Epidermal melanocyte (primary cell): ENCODE data around the gene DYNLT3.

ENCODE experiments used
- DNase-seq: peaks from one replicate; pipeline ENCODE4 v3.0.0; 2011; ENCODE audit warnings: low spot score; ENCODE audit not compliant: insufficient read length

DYNLT3 gene, protein sequence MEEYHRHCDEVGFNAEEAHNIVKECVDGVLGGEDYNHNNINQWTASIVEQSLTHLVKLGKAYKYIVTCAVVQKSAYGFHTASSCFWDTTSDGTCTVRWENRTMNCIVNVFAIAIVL

DNA sequence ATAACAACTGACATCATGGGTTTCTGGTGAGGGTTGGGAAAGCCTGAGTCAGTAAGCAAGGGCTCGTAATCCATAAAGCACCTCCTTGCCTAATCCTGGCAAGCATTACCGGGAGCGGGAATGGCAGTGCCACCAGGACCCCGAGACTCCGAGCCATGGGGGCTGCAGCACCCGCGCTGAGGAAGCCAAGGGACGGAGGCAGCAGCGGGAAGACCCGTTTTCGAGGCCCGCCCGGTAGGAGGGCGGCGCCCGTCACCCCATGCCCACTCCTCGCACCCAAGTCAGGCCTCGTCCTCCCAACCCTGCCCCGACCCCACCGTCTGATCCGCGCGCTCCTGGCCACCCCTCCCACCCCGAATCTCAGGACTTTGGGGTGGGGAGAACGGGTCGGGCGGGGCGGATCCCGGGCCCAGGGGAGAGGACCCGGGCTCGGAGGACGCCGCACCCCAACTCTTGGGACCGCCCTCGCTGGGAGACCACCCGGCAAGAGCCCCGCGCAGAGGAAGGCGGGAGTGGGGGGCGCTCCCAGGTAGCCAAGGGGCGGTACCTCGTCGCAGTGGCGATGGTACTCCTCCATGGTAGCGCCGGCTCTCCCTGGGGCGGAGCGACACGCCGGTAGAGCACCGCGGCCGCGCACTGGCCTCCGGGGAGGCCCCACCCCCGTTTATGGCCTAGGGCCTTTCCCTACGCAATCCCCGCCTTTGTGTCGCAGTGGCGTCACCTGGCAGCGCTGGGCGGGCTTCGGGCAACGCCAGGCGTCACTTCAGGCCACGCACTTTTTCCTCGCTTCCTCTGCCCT, at the start of gene DYNLT3:
TSS of gene DYNLT3 (minus strand) at position 638 of the 799 bp plus-strand sequence. CDS start at position 577, 61 bp downstream.
- peak; percentile 28 for DNase-seq

DNA sequence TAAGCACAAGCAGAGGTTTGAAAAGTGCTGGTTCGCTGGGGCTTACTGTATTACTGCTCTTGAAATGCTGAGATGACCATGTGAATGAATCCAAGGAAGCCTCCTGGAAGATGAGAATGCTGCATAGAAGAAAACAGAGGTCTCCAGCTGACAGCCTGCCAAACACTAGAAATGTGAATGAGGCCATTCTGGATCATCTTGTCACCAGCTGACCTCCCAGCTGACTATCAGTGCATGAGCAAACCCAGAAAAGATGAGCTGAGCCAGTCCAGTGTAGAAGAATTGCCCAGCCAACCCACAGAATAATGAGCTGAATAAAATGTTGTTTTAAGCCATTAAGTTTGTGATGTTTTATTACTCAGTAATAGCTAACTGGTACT, 49.1 kb upstream of the DYNLT3 start:
- no peak for DNase-seq

DNA sequence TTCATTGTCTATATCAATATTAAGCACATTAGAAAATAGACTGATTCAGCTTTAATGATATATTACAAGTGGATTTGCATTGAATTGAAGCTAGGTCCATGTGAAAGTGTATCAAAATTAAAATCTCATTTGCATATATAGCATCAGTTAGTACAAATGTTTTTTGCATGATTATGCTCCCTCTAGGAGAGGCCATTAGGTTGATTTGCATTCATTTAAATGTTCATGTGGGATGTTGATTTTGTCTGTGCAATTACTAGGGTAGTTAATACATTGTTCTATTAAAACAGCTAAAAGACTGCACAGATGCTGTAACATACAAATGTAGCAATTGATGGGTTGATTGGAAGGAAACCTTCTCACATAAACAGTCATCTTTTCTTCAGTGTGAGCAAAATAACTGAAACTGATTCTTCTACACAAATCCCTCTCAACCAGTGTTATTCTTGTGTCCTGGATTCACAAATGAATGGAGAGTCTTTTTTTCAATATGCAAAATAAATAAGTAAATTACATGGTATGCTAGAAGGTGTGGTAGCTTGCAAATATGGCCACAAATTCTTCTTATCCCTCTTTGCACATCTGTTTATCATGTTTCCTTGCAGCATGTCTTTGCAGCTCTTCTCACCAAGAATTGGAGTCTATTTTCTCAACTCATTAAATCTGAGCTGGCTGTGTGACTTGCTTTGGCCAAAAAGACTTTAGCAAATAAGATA, 48.6 kb upstream of the DYNLT3 start:
- no peak for DNase-seq

DNA sequence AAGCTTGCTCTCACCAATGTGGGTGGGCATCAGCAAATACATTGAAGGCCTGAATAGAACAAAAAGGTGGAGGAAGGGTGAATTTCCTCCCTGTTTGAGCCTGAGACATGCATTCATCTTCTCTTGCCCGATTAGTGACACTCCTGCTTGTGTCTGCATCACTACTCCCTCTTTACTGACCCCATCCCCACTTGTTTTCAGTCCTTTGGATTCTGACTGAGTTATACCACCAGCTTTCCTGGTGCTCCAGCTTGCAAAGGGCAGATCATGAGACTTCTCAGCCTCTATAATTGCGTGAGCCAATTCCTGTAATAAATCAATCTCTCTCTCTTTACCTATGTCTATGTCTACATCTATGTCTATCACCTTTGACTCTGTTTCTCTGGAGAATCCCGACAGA, 47.4 kb upstream of the DYNLT3 start:
- no peak for DNase-seq

DNA sequence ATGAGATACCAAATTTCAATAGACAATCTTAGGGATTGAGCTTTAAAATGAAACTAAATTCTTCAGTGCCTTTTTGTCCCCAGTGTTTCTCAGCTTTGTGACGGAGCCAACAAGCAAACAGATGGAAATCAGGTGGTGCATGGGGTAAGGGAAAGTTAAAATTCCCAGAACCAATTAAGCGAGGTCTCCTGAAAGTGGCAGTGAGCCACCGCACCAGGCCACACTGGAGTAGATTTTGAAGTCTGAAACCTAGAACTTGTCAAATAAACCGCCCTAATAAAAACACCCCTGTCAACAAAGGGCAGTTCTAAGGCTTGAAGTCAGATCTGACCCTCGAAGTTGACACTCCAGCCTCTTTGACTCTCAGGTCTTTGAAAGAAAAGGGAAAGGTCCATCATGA, 40.6 kb upstream of the DYNLT3 start:
- DNase-seq, result no peak

DNA sequence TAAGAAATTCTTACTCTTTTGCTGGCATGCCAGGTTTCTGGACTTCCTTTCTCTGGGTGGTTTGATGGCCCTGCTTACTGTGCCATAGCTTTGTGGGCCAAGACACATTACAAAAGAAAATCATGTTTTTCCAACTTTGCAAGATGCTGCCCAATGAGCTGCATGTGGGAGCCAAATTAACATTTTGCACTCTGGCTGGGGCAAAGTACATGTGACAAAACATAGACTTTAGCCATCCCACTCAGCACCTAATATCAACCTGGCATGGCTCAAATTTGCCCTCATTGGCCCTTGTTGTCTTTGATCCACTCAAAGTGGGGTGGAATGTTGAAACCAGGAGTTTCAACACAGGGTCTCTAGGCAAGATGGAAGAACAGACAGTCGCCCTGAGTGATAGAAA, 40.0 kb upstream of the DYNLT3 start:
- DNase-seq, result no peak

DNA sequence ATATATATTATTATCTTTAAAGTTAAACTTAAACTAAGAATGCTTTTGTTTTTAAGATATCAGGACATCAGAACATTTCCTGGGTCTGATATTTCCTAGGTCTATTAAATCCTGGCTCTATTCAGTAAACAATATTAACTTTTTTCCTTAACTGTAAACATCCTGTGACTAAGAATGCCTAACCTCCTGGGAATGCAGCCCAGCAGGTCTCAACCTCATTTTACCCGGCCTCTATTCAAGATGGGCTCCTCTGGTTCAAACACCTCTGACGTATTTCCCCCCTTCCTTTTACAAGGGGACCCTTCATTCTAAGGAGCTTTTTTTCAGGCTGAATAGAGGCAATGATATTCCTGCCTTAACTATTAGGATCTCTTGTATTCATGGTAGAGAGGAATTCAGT, 35.8 kb upstream of the DYNLT3 start:
- no peak for DNase-seq

DNA sequence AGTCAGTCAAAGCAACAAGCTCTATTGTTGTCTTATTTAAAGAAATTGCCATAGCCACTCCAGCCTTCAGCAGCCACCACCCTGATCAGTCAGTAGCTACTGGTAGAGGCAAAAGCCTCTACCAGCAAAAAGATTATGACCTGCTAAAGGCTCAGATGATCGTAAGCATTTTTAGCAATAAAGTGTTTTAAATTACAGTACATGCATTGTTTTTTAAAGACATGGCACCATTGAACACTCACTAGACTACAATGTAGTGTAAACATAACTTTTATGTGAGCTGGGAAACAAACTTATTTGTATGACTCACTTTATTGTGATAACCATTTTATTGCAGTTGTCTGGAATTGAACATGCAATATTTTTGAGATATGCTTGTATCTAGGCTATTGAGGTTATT, 32.3 kb upstream of the DYNLT3 start:
- DNase-seq, result no peak

DNA sequence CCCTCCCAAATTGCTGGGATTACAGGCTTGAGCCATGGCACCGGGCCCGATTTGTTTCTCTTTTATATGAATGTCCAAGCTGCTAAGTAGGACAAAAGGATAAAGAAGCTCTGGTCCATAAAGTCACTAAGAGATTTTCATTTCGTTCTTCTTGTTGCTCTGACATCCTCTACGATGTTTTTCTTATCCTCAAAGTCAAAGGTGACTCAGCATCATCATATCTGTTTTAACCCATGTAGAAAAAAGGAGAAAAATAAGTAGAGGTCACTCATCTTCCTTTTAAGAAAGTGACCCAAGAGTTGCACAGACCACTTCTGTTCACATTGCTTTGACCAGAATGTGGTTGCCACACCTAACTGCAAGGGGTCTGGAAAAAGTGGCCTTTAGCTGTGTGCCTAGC, 29.3 kb upstream of the DYNLT3 start:
- DNase-seq, result no peak

DNA sequence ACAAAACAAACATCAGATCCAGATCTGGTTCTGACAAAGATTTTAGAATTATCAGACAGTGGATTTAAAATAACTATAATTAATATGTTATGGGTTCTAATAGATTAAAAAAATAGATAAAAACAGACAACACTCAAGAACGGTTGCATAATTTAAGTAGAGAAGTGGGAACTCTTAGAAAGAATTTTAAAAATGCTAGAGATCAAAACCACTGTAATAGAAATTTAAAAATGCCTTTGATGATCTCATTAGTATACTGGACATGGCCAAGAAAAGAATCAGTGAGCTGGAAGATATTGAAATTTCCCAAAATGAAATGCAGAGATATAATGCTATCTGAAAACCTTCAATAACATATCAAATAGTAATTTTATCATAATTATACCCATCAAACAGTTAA, 28.3 kb upstream of the DYNLT3 start:
- DNase-seq, result no peak

DNA sequence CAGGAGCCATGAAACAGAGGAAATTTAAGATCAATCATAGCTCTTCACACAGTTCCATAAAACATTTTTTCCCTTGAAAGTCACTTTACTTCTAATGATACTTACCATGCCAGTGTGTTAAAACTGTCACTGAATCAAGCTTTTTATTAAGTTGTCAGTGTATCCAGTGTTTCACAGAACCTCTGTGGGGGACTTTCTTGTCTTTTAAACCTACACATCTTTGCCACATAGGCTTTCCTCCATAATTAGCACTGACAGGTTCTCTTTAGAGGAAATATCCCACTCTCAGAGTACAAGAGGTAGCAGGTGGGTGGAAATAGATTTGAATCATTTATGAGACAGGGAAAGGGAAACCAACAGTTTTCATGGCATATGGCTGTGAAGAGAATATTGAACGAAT, 25.8 kb upstream of the DYNLT3 start:
- no peak for DNase-seq

DNA sequence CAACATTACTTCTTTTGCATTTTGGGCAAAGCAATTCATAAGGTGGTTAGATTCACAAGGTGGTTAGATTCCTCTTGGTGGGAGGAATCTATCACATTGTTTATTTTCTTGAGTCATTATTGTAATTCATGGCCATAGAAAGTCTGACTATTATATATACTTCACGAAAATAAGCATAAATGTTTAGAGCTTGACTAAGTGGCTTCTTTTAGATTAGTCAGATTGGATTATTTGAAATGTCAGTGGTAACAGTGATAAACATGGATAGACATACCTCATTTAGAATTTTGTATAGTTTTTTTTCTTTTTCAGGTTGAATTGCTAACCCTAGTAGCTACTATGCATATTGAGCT, 24.9 kb upstream of the DYNLT3 start:
- DNase-seq, result no peak

DNA sequence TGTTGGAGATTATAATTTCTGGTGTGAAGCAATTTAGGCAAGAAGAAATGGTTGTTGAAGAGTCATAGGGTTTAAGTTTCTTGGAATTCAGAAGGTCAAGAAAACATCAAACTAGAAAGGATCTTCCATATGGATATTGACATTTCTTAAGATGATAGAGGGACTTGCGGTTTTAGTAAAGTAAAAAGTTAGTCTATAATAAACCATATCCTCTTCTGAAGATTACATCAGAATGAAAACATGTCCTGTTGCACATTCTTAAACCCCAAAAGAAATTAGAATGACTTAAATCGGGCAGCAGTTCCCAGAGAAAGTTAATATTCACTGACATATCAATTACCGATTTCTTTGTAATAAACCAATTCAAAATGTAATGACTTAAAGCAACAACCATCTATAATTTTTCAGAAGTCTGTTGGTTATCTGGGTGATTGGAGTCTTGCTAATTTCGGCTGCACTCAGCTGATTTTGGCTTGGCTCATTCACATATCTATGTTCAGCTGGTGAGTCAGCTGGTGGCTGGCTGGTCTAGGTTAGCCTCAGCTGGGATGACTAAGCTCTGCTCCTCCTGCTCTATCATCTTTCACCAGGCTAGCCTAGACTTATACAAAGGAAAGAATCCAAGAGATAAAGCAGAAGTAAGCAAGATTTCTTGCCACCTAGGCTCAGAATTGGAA, 24.4 kb upstream of the DYNLT3 start:
- peak; percentile 32 for DNase-seq

DNA sequence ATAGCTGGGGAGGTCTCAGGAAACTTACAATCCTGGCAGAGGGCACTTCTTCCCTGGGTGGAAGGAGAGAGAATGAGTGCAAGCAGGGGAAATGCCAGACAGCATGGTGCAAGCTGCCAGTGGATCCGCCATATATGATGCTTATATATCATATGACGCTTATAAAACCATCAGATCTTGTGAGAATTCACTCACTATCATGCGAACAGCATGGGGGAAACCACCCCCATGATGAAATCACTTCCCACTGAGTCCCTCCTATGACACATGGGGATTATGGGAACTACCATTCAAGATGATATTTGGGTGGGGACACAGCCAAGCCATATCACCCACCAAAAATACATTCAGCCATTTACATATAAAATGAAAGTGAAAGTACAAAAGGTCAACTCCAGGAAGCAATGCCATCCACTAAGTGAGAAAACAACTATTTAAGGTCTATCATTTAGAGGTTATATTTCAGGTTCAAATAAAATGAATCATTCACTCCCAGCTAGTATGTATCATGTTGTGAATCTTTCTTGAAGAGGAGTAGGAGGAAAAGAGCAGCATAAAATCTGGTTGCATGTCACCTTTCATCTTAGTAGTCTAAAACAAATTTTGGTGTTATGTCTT, 20.3 kb upstream of the DYNLT3 start:
- DNase-seq, result no peak

DNA sequence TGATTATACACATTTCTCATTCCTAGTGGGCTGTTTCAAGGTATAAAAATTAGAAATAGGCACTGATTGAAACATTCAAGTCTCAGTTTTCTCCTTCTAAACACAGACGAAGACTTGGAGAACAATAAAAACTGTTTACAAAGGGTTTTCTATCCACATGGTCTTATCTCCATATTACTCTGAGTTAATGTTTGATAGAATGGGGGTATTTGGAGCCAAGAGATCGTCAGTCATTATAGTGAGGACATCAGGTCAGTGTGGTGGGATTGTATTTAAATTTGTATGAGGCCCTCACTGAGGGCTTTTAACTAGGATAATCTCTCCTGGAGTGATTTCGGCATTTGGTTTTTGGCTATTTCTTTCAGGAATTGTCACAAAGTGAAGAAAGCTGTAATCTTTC, 16.4 kb upstream of the DYNLT3 start:
- DNase-seq, result no peak

DNA sequence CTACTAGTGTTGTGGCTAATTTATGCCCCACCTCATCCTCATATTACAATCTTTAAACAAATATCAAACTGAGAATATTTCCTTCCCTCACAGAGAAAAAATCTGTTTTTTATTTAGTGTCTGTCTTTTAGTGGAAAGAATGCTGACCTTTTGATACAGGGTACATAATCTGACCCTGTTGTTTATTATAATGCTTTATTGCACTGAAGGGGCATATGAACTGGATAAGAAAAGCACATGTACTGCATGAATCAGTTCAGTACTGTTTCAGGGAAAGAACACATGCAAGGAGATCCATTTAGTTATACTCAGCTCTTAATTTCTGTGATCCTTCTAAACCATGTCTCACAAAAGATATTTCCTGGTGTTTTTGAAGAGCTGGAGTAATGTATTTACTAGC, 15.5 kb upstream of the DYNLT3 start:
- no peak for DNase-seq

DNA sequence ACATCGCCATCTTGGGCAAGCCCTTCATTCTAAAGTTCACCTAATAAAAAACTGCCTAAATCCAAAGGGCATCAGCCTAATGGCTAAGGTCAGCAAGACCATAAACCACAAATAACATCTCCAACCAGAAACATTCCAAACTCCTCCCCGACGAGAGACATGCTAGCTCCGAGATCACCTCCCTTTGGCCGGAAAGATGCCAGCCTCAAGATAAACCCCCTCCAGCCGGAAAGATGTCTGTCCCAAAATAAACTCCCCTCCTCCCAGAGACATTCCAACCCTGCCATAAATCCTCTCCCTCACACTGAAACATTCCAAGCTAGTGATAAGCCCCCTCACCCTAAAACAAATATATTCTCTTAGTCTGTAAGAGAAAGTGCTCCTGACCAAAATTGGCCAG, 13.3 kb upstream of the DYNLT3 start:
- no peak for DNase-seq

DNA sequence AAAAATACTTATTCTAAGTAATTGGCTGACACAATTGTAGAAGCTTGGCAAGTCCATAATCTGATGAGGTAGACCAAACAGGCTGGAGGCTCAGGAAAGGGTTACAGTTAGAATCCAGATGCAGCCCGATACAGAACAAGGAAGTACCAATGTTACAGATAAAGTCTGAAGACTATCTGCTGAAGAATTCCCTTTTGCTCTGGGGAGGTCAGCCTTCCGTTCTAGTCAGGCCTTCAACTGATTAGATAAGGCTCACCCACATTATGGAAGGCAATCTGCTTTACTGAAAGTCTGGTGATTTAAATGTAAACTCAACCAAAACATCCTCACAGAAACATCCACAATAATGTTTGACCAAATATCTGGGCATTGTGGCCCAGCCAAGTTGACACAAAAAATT, 7.4 kb upstream of the DYNLT3 start:
- DNase-seq, result no peak

DNA sequence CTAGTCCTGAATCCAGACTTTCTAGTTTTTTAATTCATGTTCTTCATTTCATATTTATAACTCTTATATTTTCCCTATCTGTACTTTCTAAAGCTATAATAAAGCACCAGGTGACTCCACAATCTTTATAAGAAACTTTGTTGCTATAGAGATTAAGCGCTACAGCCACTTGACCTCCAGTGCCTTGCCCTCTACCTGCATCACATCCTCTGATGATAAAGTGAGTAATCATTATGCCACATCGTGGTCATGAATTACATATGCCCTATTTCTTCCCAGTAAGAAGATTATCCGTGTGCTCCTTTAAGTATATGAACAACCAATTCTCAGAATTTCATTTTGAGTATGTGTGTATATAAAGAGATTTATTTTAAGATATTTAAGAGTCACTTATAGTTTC, 6.8 kb upstream of the DYNLT3 start:
- no peak for DNase-seq

DNA sequence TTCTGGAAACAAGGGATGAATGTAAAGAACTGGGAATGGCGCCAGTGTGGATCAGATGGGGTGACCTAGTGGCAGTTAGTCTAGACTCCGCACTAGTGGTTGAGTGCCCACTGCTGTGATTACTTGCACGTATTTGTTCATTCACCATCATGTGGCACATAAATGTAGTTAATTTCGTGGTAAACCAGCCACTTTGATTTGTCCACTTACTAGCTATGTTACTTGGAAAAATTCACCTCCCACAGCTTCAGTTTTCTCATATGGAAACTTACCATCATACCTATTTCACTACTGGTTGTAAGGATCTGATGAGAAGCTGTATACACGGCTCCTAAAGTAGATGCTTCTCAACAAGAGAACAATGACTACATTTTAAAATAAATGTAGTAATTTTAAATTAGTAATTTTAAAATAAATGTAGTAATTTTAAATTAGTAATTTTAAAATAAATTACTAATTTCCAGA, 394 bp upstream of the DYNLT3 start:
- no peak for DNase-seq

DNA sequence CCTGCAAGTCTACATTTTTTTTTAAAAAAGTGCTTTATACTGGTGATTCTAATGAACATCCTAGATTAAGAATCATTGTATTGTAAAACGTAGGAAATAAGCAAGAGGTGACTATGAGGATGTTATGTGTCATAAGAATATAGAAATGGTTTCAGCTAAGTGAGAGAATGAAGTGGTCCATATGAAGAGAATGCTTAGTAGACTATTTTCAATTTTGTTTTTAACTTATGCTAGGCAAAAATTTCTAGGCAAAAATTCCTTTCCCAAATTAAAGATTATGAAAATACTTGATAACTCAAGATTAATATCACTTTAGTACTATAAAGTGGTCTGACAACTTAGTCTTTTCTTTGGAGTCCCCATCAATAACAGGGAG, 825 bp downstream of the DYNLT3 start:
- no peak for DNase-seq

DNA sequence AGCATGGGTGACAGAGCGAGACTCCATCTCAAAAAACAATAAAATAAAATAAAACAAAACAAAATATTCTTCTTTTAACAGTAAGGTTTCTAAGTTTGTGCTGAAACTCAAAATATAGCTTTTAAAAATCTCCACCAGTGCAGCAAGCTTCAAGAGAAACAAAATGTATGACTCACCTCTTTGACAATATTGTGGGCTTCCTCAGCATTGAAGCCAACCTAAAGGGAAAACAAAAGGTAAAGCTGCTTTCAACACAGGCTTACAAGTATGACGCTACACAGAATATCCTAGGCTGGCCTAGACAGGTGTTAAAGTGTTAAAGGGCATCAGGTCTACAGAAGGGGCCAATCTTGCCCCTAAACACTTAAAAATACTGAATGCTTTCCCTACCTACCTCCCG, 1.2 kb downstream of the DYNLT3 start:
- no peak for DNase-seq
